Measurements from ENCODE around the gene ZNF770. TPM values are rescaled to one million over a fixed set of nuclear protein-coding genes. Genes with fewer than 3 reads are reported as not detected.

The ZNF770 gene
- total RNA-seq, 1 experiment from 2014 or later, result 26.9 TPM

DNA sequence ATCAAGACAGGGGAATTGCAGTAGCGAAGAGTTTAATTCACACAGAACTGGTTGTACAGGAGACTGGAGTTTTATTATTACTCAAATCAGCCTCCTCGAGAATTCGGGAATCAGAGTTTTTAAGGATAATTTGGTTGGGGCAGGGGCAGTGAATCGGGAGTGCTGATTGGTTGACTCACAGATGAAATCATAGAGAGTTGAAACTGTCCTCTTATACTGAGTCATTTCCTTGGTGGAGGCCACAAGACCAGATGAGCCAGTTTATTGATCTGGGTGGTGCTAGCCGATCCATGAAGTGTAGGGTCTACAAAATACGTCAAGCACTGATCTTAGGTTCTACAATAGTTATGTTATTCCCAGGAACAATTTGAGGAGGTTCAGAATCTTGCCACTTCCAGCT is 5.3 kb upstream of the ZNF770 start:
- ATAC-seq, result 0 out of 2 replicates have a peak, but pooled peaks have one; percentile 10
- H3K4me1 ChIP-seq (ENCODE audit: insufficient read depth, low read length), result peaks cover 31% of the 10 kb centered on the region
- H3K9ac ChIP-seq (ENCODE audit: low read length), result peak overlapping the region; percentile 2; the same call in 1 of the 2 replicates
- peak; percentile 77 for DNase-seq
- H2AFZ ChIP-seq (ENCODE audit: low read length), result no peak overlapping the region
- ChIA-PET POLR2A (ENCODE audit: unreplicated experiment) (no interaction called here), CTCF (no interaction called here)
- peak overlapping the region; percentile 61 for H3K27ac ChIP-seq (ENCODE audit: low read length)
- peak overlapping the region; percentile 8; the same call in 1 of the 2 replicates for H3K4me2 ChIP-seq (ENCODE audit: low read length)
- H3K9me3 ChIP-seq (ENCODE audit: low read length), result no peaks in the 10 kb centered on the region
- no TSS peak for BruUV-seq (replicated peaks)
- H3K9me2 ChIP-seq (replicated peaks; ENCODE audit: low read length), result no peaks in the 10 kb centered on the region
- no peaks in the 10 kb centered on the region for H3K79me2 ChIP-seq (ENCODE audit: low read length)
- intact Hi-C loops (cut with micrococcal nuclease), result no loop called here
- H3K36me3 ChIP-seq (ENCODE audit: low read depth, low read length), result no peaks in the 10 kb centered on the region
- H4K20me1 ChIP-seq (ENCODE audit: low read length), result no peaks in the 10 kb centered on the region
- H3K27me3 ChIP-seq (ENCODE audit: low read length), result no peaks in the 10 kb centered on the region
- TF ChIP-seq EZH2 (IDR thresholded peaks at IDR 0.05; ENCODE audit: low read length, unreplicated experiment), result no peak
- TF ChIP-seq, protein P1, sequence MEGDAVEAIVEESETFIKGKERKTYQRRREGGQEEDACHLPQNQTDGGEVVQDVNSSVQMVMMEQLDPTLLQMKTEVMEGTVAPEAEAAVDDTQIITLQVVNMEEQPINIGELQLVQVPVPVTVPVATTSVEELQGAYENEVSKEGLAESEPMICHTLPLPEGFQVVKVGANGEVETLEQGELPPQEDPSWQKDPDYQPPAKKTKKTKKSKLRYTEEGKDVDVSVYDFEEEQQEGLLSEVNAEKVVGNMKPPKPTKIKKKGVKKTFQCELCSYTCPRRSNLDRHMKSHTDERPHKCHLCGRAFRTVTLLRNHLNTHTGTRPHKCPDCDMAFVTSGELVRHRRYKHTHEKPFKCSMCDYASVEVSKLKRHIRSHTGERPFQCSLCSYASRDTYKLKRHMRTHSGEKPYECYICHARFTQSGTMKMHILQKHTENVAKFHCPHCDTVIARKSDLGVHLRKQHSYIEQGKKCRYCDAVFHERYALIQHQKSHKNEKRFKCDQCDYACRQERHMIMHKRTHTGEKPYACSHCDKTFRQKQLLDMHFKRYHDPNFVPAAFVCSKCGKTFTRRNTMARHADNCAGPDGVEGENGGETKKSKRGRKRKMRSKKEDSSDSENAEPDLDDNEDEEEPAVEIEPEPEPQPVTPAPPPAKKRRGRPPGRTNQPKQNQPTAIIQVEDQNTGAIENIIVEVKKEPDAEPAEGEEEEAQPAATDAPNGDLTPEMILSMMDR (conservative IDR thresholded peaks at IDR 0.05; ENCODE audit: low read depth, low read length), result no peak
- TF ChIP-seq EZH2phosphoT487 (IDR thresholded peaks at IDR 0.05; ENCODE audit: borderline replicate concordance, low read length), result no peak
- H3K4me3 ChIP-seq (ENCODE audit: low read length), result no peak overlapping the region
- no peaks in the 10 kb centered on the region for H3F3A ChIP-seq (ENCODE audit: low read length, unreplicated experiment)

DNA sequence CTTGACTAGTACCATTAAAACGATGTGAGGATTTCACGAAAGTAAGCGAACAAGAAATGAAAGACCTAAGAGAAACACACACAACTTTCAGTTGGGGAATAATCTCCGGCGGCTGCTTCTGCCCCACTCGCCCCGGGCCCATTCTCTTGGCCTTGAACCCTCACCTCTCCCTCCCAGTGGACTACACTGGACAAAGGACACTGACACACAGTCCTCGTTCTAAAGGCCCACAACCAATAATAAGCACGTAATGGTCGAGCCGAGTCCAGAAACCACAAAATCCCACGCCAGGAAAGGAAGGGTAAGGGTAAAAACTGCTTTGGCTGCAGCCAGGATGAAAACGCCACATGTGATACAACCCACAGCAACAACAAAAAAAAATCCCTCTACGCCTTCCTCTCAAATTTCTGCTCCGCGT is 469 bp downstream of the ZNF770 start:
- Histone ChIP-seq H3K27me3 (ENCODE audit: low read length) (no peaks in the 10 kb centered on the region), H3K27ac (ENCODE audit: low read length) (peak overlapping the region; percentile 81), H3K4me1 (ENCODE audit: insufficient read depth, low read length) (peaks cover 36% of the 10 kb centered on the region), H3K9me2 (replicated peaks; ENCODE audit: low read length) (no peaks in the 10 kb centered on the region), H3K4me3 (ENCODE audit: low read length) (peak overlapping the region; percentile 91), H2AFZ (ENCODE audit: low read length) (peak overlapping the region; percentile 100), H3K9me3 (ENCODE audit: low read length) (no peaks in the 10 kb centered on the region), H3K9ac (ENCODE audit: low read length) (peak overlapping the region; percentile 99), H3K79me2 (ENCODE audit: low read length) (peaks cover 56% of the 10 kb centered on the region), H4K20me1 (ENCODE audit: low read length) (peaks cover 25% of the 10 kb centered on the region), H3K36me3 (ENCODE audit: low read depth, low read length) (peaks cover 19% of the 10 kb centered on the region), H3K4me2 (ENCODE audit: low read length) (peak overlapping the region; percentile 90), H3F3A (ENCODE audit: low read length, unreplicated experiment) (no peaks in the 10 kb centered on the region)
- BruUV-seq (replicated peaks), result TSS peak; percentile 53
- DNase-seq, result no peak
- CTCF ChIA-PET, result interaction anchor here (2.4 kb wide), 1 partner anchor 18 kb away, joined by 21 read pairs; the partner anchor contains the start of gene AQR
- POLR2A ChIA-PET (ENCODE audit: unreplicated experiment), result interaction anchor here (1.7 kb wide), 1 partner anchor 18 kb away, joined by 22 read pairs; the partner anchor contains the start of gene AQR
- intact Hi-C loops (cut with micrococcal nuclease), result loop anchor here (1.0 to 10.0 kb wide), 2 partner anchors 18 to 557 kb away; partner anchors contain the start of genes AQR and DPH6
- ATAC-seq, result peak; percentile 8
- TF ChIP-seq EZH2 (IDR thresholded peaks at IDR 0.05; ENCODE audit: low read length, unreplicated experiment) (no peak), EZH2phosphoT487 (IDR thresholded peaks at IDR 0.05; ENCODE audit: borderline replicate concordance, low read length) (no peak)
- TF ChIP-seq, protein P1 (conservative IDR thresholded peaks at IDR 0.05; ENCODE audit: low read depth, low read length), result no peak

DNA sequence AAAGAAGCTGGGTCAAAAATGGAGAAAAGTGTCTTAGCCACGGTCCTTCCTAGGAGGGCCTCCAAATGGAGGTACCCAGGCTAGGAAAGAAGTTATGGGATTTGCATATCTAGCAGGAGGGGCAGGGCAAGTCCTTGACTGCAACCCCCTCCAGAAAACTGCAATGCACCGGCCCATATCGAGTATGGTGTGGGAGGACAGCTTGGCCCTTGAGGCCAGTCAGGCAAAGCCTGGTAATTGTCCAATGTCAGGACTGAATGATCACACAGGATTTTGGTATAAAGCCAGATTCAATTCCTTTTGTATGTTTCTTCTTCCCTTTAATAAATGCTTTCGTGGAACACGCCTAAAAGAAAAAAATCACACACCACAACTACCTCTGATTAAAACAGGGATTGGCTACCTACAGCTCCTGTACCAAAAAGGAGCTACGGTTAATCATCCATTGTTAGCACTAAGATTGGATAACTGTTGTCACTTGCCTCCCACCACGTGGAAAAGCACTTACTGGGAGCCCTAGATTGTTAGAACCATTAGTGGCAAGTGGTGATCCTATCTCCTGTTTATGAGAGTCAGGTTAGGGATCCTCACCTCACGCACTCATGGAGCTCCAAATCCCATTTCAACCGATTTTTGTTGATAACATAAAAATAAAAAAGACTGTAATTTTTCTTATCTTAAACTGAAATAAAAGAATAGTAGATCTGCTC is 1.2 kb downstream of the ZNF770 start:
- H3K4me2 ChIP-seq (ENCODE audit: low read length), result peak overlapping the region; percentile 90
- no peaks in the 10 kb centered on the region for H3K27me3 ChIP-seq (ENCODE audit: low read length)
- H3K9me3 ChIP-seq (ENCODE audit: low read length), result no peaks in the 10 kb centered on the region
- H3K4me1 ChIP-seq (ENCODE audit: insufficient read depth, low read length), result peaks cover 36% of the 10 kb centered on the region
- POLR2A ChIA-PET (ENCODE audit: unreplicated experiment), result no interaction called here
- peak; percentile 13 for DNase-seq
- H3K4me3 ChIP-seq (ENCODE audit: low read length), result peak overlapping the region; percentile 91
- CTCF ChIA-PET, result interaction anchor here (2.4 kb wide), 1 partner anchor 17 kb away, joined by 21 read pairs; the partner anchor contains the start of gene AQR
- H3K79me2 ChIP-seq (ENCODE audit: low read length), result peaks cover 63% of the 10 kb centered on the region
- BruUV-seq (replicated peaks), result no TSS peak
- H3K36me3 ChIP-seq (ENCODE audit: low read depth, low read length), result peaks cover 26% of the 10 kb centered on the region
- H3K9me2 ChIP-seq (replicated peaks; ENCODE audit: low read length), result no peaks in the 10 kb centered on the region
- peaks cover 25% of the 10 kb centered on the region for H4K20me1 ChIP-seq (ENCODE audit: low read length)
- TF ChIP-seq EZH2 (IDR thresholded peaks at IDR 0.05; ENCODE audit: low read length, unreplicated experiment) (no peak), EZH2phosphoT487 (IDR thresholded peaks at IDR 0.05; ENCODE audit: borderline replicate concordance, low read length) (no peak)
- TF ChIP-seq, protein P1 (conservative IDR thresholded peaks at IDR 0.05; ENCODE audit: low read depth, low read length), result no peak
- H3K27ac ChIP-seq (ENCODE audit: low read length), result no peak overlapping the region
- H3K9ac ChIP-seq (ENCODE audit: low read length), result peak overlapping the region; percentile 99
- intact Hi-C loops (cut with micrococcal nuclease), result loop anchor here (10.0 kb wide), 1 partner anchor 558 kb away; the partner anchor contains the start of gene DPH6
- no peaks in the 10 kb centered on the region for H3F3A ChIP-seq (ENCODE audit: low read length, unreplicated experiment)
- no peak for ATAC-seq
- H2AFZ ChIP-seq (ENCODE audit: low read length), result no peak overlapping the region

Measured in PC-3 (cell line).